Right lobe of liver (tissue), 6 donors: ENCODE data around the gene TNFRSF1A. TPM values are rescaled to one million over a fixed set of nuclear protein-coding genes. Genes with fewer than 3 reads are reported as not detected.

Experiments used
- ATAC-seq, 4 donors: fragments of 200-7000 bp; cut with Tn5 transposase; one replicate each; pipeline ENCODE4 v1.9.1; 2020; ENCODE audit warnings: mild to moderate bottlenecking in 4 of 4, moderate library complexity in 4 of 4
- DNase-seq, 3 donors: peaks; one replicate each; pipeline ENCODE4 v3.0.0-alpha.2; 2020
- H3K27ac ChIP-seq, 3 donors: fragments of 200-600 bp; one replicate each; pipeline ENCODE4 v1.8.0; 2022
- H3K27me3 ChIP-seq, 2 donors: fragments of 200-600 bp; one replicate each; pipeline ENCODE4 v1.8.0; 2022
- H3K36me3 ChIP-seq, 4 donors: fragments of 200-600 bp; sonication (generic) in 1 of 4; one replicate each; pipeline versions ENCODE4 v1.5.1 to v1.8.0; 2017 to 2022; ENCODE audit warnings: control low read depth in 1 of 4
- H3K4me1 ChIP-seq, 4 donors: fragments of 200-600 bp; sonication (generic) in 1 of 4; one replicate each; pipeline versions ENCODE4 v1.5.1 to v1.8.0; 2017 to 2022; ENCODE audit warnings: control low read depth in 1 of 4
- H3K4me3 ChIP-seq, 3 donors: fragments of 200-600 bp; one replicate each; pipeline ENCODE4 v1.8.0; 2022
- H3K9me3 ChIP-seq, 4 donors: fragments of 200-600 bp; sonication (generic) in 1 of 4; one replicate each; pipeline versions ENCODE4 v1.5.1 to v1.8.0; 2017 to 2022; ENCODE audit warnings: control low read depth in 1 of 4
- POLR2A ChIP-seq: fragments of 450-650 bp; IDR thresholded peaks from one replicate; pipeline ENCODE4 v1.6.1; 2017; ENCODE audit warnings: antibody characterized with exemption, mild to moderate bottlenecking
- WGBS: methylation state at CpG from one replicate; pipeline ENCODE4 v1.1.6; 2018; ENCODE audit warnings: low coverage, low lambda C conversion rate; ENCODE audit not compliant: insufficient coverage; ENCODE audit errors: missing lambda C conversion rate; 5-methylcytosine and 5-hydroxymethylcytosine counted together
- intact Hi-C, 2 donors: fragments of 100-400 bp; cut with DNase I; formaldehyde crosslinking; loops; one replicate each; pipeline versions ENCODE4 v1.11.2 to v1.14.1; 2022
- total RNA-seq, 6 experiments: library from RNA; depleted of rRNA in 2 of 6; stranded (reverse); fragments of >200 nt in 2 of 6; fragmentation: NEBNext Ultra II Directional in 3 of 6; extraction: Animal tissue kit (Norgen Biotek cat#: 25700) in 3 of 6; gene quantifications; one replicate each; pipeline versions ENCODE4 v1.1.0 to v1.2.4, GENCODE V29; 2016 to 2023
- TF ChIP-seq, protein P1 (sequence below), 4 donors: fragments of 200-600 bp in 3 of 4; fragments of 450-650 bp in 1 of 4; IDR thresholded peaks; one replicate each; pipeline versions ENCODE4 v1.5.1 to v1.8.0; 2016 to 2022; ENCODE audit warnings: antibody characterized with exemption in 4 of 4, mild to moderate bottlenecking in 2 of 4
- donor health status: DM: no; HTN: yes; CAD: no.
- donor health status: DM: no; HTN: no; CAD: no.
- donor health status: DM: no; HTN: no; CAD: no.
- donor health status: DM: no; HTN: yes; CAD: no.
- donor health status: DM: no; HTN: yes; CAD: no.

Gene TNFRSF1A
- total RNA-seq, 6 experiments from 2014 or later = 70.6 to 199 (median 117) TPM

DNA sequence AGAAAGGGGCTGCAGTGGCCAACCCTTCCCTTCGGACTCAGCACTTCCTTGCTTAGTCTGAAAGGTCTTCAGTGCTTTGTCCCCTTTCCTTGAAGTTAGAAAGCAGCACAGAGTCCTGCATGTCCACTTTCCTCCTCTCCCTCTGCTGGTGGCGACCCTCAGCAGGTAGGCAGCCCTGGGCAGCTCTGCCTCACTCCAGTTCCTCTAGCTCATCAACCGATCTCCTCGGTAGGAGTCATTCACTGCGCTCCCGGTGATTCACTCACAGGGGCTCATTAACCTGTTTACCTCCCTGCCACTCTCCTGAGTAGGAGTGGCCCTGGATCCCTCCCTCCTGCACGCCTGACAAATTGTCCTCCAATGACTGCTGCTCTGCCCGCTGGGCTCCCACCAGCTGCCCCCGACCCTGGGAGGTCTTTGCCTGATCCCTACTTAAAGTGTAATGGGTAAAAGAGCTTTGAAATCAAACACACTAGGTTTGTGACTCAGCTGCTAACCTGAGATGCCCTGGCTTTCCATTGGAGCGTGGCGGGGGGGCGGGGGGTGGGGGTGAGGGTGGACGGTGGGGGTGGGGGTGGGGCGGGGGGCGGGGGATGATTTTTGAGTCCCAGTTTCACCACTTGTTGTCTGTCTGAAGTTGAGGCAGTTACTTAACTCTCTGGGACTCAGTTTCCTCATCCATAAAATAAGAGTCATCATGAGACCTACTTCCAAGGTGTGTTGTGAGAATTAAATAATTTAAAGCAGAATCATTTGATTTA is 29.3 kb upstream of the TNFRSF1A start:
- intact Hi-C loops = no loop called here
- WGBS = 54% methylated on average over 11 of the region's 15 CpGs
- no peak overlapping the region for H3K27ac ChIP-seq
- no peak overlapping the region for H3K4me3 ChIP-seq
- peak; percentile 44 to 55 (median 50) for ATAC-seq
- no peaks in the 10 kb centered on the region for H3K9me3 ChIP-seq
- H3K36me3 ChIP-seq = no peaks in the 10 kb centered on the region
- H3K4me1 ChIP-seq = peaks cover 0 to 14% (median 5%) of the 10 kb centered on the region in 4 donors
- no peaks in the 10 kb centered on the region for H3K27me3 ChIP-seq
- no peak for TF ChIP-seq POLR2A
- TF ChIP-seq, protein P1, sequence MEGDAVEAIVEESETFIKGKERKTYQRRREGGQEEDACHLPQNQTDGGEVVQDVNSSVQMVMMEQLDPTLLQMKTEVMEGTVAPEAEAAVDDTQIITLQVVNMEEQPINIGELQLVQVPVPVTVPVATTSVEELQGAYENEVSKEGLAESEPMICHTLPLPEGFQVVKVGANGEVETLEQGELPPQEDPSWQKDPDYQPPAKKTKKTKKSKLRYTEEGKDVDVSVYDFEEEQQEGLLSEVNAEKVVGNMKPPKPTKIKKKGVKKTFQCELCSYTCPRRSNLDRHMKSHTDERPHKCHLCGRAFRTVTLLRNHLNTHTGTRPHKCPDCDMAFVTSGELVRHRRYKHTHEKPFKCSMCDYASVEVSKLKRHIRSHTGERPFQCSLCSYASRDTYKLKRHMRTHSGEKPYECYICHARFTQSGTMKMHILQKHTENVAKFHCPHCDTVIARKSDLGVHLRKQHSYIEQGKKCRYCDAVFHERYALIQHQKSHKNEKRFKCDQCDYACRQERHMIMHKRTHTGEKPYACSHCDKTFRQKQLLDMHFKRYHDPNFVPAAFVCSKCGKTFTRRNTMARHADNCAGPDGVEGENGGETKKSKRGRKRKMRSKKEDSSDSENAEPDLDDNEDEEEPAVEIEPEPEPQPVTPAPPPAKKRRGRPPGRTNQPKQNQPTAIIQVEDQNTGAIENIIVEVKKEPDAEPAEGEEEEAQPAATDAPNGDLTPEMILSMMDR (IDR thresholded peaks at IDR 0.05) = peak; percentile 18 to 28 (median 23)
- DNase-seq = peak in 2 of 3 donors; percentile 61

- H3K27me3 ChIP-seq = no peaks in the 10 kb centered on the region
- peaks cover 0 to 14% (median 4%) of the 10 kb centered on the region in 4 donors for H3K4me1 ChIP-seq
- no peaks in the 10 kb centered on the region for H3K36me3 ChIP-seq
- peak in 1 of 3 donors; percentile 43 for DNase-seq
- WGBS = 50% methylated on average over 1 of the region's 4 CpGs
- H3K27ac ChIP-seq = no peak overlapping the region
- TF ChIP-seq POLR2A = no peak
- TF ChIP-seq, protein P1 (IDR thresholded peaks at IDR 0.05) = no peak
- ATAC-seq = no peak
- H3K4me3 ChIP-seq = no peak overlapping the region
- H3K9me3 ChIP-seq = no peaks in the 10 kb centered on the region
- intact Hi-C loops = no loop called here
These were observed 28.7 kb upstream of the TNFRSF1A start for GRCh38 chr12:6370576-6370935.

- intact Hi-C loops = no loop called here
- Histone ChIP-seq H3K9me3 (no peaks in the 10 kb centered on the region), H3K36me3 (no peaks in the 10 kb centered on the region), H3K4me3 (no peak overlapping the region), H3K4me1 (peaks cover 0 to 14% (median 4%) of the 10 kb centered on the region in 4 donors), H3K27ac (no peak overlapping the region), H3K27me3 (no peaks in the 10 kb centered on the region)
- ATAC-seq (peak in 3 of 4 donors; percentile 53 to 59 (median 59)), DNase-seq (peak in 2 of 3 donors; percentile 57 to 69)
- 90% methylated on average over 5 of the region's 9 CpGs for WGBS
- TF ChIP-seq POLR2A = no peak
- TF ChIP-seq, protein P1 (IDR thresholded peaks at IDR 0.05) = no peak
These were observed 28.2 kb upstream of the TNFRSF1A start for GRCh38 chr12:6369916-6370575.

DNA sequence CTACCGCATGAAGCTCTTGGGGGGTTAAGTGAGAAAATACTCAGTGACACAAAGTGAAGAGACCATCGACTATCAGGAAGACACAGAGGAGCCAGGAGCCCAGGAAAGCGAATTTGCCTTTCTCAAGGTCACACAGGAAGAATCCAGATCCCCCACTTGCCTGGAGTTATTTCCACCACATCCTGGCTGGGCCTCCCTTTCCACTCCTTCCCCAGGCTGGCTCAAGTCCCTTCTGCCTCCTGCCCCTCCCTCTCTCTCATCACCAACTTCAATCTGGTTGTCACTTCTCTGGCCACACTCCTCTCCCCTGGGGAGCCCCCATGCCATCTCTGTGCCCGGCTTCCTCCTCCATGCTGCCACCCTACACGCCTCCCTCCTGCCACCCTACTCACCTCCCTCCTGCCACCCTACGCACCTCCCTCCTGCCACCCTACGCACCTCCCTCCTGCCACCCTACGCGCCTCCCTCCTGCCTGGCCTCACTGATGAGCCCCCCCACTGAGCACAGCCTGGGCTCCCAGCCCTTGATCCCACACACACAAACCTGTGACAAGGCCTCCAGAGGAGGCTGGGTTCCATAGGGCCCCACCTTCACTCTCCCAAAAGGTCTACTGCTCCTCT is 27.1 kb upstream of the TNFRSF1A start:
- Histone ChIP-seq H3K9me3 (no peaks in the 10 kb centered on the region), H3K36me3 (no peaks in the 10 kb centered on the region), H3K27me3 (no peaks in the 10 kb centered on the region), H3K4me1 (peaks cover 0 to 17% (median 4%) of the 10 kb centered on the region in 4 donors), H3K27ac (peak overlapping the region in 1 of 3 donors; percentile 21), H3K4me3 (no peak overlapping the region)
- no peak for TF ChIP-seq POLR2A
- TF ChIP-seq, protein P1 (IDR thresholded peaks at IDR 0.05) = no peak
- ATAC-seq (no peak), DNase-seq (no peak)
- intact Hi-C loops = no loop called here
- 82% methylated on average over 9 of the region's 9 CpGs for WGBS
